ENCODE measurements around the gene ETV3L.
"Not testable (repeated sequence)": the region's sequence is repeated elsewhere in the genome, so short reads cannot be mapped to it uniquely, and the experiment has no call there.

DNA sequence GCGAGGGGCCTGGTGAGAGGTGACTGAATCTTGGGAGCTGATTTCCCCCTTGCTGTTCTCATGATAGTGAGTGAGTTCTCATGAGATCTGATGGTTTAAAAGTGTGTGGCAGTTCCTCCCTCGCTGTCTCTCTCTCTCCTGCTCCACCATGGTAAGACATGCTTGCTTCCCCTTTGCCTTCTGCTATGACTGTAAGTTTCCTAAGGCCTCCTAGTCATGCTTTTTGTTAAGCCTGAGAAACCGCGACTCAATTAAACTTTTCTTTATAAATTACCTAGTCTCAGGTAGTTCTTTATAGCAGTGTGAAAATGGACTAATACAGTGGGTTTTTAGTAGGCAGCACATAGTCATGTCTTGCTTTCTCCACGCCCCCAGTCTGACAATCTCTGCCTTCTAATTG, 43.9 kb downstream of the ETV3L start:
- not testable (repeated sequence) for TF ChIP-seq CTCF (IDR thresholded peaks at IDR 0.05; ENCODE audit: poor library complexity); EZH2 (IDR thresholded peaks at IDR 0.05; ENCODE audit: borderline replicate concordance); EZH2phosphoT487 (IDR thresholded peaks at IDR 0.05; ENCODE audit: low read depth, severe bottlenecking, unreplicated experiment)

Measured in hepatocyte (in vitro differentiated cells).